GM21737 (cell line): ENCODE measurements around the gene C1orf21.

ENCODE experiments used
- ATAC-seq: cut with Tn5 transposase; IDR thresholded peaks from one replicate; pipeline ENCODE4 v1.9.1; 2021; ENCODE audit warnings: mild to moderate bottlenecking, moderate library complexity; ENCODE audit not compliant: unreplicated experiment

The C1orf21 gene

GRCh38 chr1:184623404-184623803 lies 236.6 kb downstream of the C1orf21 start:
- no peak for ATAC-seq

- ATAC-seq, result no peak
Measured at GRCh38 chr1:184624051-184624450, 237.2 kb downstream of the C1orf21 start.

- ATAC-seq, result no peak
Measured at GRCh38 chr1:184624626-184625025, 237.8 kb downstream of the C1orf21 start.

- no peak for ATAC-seq
Measured at GRCh38 chr1:184625271-184625670, 238.4 kb downstream of the C1orf21 start.

GRCh38 chr1:184626076-184627006 lies 239.5 kb downstream of the C1orf21 start:
- no peak for ATAC-seq

- ATAC-seq, result no peak
Measured at GRCh38 chr1:184627007-184627341, 240.1 kb downstream of the C1orf21 start.

- no peak for ATAC-seq
Measured at GRCh38 chr1:184629266-184629665, 242.4 kb downstream of the C1orf21 start.

GRCh38 chr1:184630679-184631060 lies 243.8 kb downstream of the C1orf21 start:
- no peak for ATAC-seq

- ATAC-seq, result no peak
Measured at GRCh38 chr1:184632415-184633175, 245.8 kb downstream of the C1orf21 start.

- no peak for ATAC-seq
Measured at GRCh38 chr1:184633785-184634184, 247.0 kb downstream of the C1orf21 start.

GRCh38 chr1:184634296-184634695 lies 247.5 kb downstream of the C1orf21 start:
- no peak for ATAC-seq

- ATAC-seq, result no peak
Measured at GRCh38 chr1:184635347-184635979, 248.6 kb downstream of the C1orf21 start.

- no peak for ATAC-seq
Measured at GRCh38 chr1:184635980-184636431, 249.2 kb downstream of the C1orf21 start.

GRCh38 chr1:184637664-184638240 lies 250.9 kb downstream of the C1orf21 start:
- no peak for ATAC-seq

GRCh38 chr1:184639205-184639604 lies 252.4 kb downstream of the C1orf21 start:
- no peak for ATAC-seq

- no peak for ATAC-seq
Measured at GRCh38 chr1:184640505-184640904, 253.7 kb downstream of the C1orf21 start.

GRCh38 chr1:184641894-184642293 lies 255.1 kb downstream of the C1orf21 start:
- no peak for ATAC-seq

GRCh38 chr1:184643661-184644060 lies 256.8 kb downstream of the C1orf21 start:
- ATAC-seq, result no peak

- ATAC-seq, result no peak
Measured at GRCh38 chr1:184644771-184645170, 257.9 kb downstream of the C1orf21 start.

- ATAC-seq, result no peak
Measured at GRCh38 chr1:184646178-184646701, 259.4 kb downstream of the C1orf21 start.

- ATAC-seq, result no peak
Measured at GRCh38 chr1:184646824-184647223, 260.0 kb downstream of the C1orf21 start.
